GM21360 (cell line): ENCODE measurements around the gene PHF14.

Experiments used
- ATAC-seq: cut with Tn5 transposase; IDR thresholded peaks from one replicate; pipeline ENCODE4 v1.9.1; 2021; ENCODE audit warnings: mild to moderate bottlenecking, moderate library complexity; ENCODE audit not compliant: unreplicated experiment

PHF14 gene

DNA sequence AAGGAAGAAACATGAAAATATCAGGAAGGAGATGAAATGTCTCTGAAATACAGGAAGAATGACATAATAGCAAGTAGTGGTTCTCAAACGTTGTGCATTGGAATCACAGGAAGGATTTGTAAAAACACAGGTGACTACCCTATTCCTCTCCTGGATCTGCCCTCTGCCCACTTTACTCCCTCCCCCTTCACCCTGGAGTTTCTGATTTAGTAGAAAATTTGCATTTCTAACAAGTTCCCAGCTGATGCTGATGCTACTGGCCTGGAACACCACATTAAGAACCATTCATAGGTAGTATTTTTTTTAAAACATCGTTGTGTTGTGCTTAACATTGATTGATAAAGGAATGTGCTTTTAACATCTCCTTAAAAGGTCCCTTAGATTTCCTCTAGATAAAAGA, 130.9 kb downstream of the PHF14 start:
- no peak for ATAC-seq

DNA sequence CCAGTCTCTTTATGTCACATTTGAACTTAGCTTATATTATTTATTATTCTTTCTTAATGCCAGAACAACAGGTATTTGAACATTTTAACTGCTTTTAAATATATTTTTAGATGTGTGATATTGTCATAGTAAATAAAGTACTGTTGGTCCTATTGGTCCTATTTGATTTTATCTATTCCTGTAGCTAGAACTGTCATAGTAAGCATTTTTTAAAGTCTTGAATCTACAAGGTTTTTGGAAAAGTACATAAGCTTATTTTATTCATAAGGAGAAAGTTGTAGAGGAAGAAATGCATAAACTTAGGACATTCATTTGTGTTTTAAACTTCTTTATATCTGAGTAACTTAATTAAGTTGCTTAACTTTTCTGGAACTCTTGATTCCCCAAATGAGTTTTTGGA, 136.0 kb downstream of the PHF14 start:
- no peak for ATAC-seq

DNA sequence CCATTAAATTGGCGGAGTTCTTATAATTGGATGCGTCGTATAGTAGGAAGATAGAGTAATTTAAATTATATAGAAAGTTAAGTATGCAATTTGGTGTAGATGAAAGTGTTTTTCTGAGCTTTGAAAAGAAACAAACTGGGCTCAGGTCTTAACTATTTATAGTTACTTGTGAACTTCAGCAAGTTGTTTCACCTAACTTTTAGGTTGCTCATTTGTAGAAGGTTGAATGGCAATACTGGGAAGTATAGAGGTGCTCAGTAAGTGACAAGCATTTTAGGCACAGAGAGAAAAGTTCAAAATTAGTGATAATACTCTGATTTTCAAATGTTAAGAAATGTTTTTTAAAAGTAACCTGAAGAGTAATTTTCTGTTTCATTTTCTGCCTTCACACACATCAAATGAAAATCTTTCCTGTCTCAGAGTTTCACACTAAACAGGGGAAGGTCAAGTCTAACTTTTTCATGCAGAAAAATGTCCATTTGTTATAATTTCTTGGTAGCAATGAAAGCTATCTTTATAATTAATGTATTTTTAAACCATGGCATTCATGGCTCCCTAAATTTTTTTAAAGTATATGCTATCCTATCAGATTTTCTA, 146.5 kb downstream of the PHF14 start:
- peak; percentile 65 for ATAC-seq

DNA sequence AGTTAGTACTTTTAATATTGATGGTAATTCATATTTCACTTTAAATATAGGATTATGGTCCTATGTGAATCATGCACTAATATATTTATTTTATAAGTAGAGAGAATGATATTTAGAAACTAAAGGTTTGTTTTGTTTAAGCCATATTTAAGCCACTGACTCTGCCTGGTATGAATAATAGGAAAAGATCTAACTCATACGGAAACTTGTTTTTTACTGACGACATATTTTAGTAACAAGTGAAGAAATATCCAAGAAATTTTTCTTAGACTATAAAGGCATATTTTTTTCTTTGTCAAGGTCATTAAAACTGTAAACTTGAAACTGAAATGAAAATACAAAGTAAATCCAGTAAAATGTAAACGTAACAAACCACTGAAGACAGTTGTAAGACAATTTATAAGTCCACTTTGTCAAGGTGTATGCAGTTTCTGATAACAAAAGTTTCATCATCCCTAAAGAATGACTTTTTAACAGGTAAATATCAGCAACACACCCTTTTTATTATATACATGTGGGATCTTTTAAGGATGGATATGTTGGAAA, 147.1 kb downstream of the PHF14 start:
- peak; percentile 59 for ATAC-seq

DNA sequence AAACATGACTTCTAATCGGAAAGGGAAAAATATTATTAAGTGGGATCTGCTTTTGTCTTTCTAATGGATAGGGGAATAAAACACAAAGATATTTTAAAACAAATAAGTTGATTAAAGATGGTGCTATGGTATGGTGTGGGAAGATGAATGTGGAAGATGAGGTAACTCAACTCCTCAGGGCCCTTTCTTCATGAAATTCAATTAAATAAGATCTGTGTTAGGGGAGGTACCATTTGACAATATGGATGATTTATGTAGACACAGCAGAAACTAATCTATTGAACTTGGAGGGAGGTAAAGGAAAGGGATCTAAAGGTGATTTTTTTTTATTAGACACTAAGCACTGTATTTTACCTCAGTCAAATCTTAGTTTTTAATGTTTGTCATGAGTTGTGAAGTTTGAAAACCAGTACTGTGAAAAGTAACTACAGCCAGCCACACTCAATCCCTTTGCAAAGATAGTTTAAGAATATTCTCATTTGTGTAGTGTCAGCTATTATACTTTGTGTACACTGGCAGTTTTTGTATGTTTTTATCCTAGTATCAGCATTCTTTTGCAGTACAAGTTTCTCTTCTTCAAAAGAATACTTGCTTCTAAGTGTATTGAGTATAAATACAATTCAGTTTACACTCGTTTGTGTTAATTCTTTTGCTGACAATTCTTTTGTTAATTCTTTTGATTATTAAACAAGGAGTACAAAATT, 151.3 kb downstream of the PHF14 start:
- no peak for ATAC-seq

DNA sequence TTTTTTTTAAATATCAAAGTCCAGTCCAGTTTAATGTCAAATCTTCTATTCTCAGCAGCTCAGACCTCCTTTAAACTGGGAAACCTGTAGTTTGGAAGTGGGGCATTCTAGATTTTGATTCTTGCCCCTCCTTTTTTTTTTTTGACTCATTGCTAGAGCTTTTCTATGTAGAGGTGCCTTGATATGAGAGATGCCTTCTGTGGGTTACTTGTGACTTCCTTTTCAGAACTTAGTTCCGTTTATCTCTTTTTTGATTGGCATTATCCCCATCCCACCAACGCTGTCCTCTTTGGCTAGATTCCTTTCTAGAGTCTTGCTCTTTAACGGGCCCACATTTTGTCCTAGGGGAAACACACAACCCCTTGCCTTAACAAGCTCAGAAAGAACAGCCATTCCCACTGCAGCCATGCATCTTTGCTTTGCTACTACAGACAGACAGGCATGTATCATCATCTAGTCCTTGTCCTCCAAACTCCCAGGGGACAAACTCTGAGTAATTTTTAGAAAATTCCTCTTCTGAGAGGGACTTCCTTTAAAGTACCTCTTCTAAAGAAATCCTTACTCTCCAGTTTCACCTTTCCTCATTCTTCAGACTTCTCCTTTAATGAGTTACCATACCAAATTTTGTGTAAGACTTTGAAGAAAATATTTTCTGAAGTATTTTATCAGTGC, 153.6 kb downstream of the PHF14 start:
- ATAC-seq: no peak

DNA sequence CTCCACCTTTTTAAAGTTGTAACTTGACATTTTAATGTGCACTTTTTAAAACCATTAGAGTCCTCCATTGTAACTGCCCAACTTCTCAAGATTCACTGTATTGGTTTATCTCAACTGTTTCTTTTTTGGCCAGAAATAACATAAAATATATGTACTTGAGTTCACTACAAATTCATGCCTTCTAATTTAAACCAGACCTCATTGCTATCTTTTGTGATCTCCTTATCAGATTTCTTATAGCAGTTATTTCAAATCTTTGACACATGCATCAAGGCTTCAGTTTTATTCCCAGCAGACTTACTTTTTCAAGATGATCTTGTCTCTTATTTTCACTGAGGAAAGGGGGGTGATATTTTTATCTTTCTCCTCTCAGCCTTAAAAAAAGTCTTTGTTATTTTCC, 154.3 kb downstream of the PHF14 start:
- no peak for ATAC-seq

DNA sequence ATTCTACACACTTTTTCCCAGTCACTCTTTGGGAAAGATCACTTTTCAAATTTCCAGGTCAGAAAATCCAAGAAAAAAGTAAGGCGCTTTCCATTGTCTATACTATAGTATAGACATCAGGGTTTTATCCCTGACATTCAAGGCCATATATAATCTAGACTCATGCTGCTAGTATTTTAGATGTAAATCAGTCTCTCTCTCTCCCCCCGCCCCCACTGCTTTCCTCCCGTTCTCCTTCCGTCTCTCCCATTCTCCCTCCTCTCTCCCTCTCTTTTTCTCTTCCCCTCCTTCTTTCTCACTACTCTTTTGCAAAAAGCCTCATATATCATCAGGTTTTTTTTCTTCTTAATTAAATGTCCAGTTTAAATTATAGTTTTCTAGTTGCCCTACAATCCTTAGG, 154.8 kb downstream of the PHF14 start:
- ATAC-seq: no peak

DNA sequence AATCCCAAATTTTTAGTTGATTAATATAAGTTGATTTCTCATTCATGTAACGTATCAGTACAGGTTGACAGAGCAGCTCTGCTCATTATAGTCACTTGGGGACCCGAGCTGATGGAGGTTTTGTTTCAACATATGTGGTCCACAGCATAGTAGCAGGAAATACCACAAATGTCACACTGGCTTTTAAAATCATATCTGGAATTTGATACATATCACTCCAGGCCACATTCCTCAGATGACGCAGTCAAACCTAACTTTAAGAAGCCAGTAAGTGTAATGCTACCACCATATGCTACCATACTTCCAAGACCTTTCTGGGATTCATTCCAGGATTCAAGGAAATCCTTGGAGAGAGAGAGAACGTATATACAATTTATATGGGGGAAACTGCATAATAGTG, 156.3 kb downstream of the PHF14 start:
- ATAC-seq: no peak

DNA sequence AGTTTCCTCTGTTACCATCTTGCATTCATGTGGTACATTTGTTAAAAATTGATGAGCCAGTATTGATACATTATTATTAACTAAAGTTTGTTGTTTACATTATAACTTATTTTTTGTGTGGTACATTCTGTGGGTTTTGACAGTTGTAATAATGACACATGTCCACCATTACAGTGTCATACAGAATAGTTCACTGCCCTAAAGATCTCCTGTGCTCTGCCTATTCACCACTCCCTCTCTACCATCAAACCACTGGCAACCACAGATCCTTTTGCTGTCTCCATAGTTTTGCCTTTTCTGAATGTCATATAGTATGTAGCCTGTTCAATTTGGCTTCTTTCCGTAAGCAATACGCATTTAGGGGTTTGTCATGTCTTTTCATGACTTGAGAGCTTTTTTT, 156.9 kb downstream of the PHF14 start:
- ATAC-seq: no peak

DNA sequence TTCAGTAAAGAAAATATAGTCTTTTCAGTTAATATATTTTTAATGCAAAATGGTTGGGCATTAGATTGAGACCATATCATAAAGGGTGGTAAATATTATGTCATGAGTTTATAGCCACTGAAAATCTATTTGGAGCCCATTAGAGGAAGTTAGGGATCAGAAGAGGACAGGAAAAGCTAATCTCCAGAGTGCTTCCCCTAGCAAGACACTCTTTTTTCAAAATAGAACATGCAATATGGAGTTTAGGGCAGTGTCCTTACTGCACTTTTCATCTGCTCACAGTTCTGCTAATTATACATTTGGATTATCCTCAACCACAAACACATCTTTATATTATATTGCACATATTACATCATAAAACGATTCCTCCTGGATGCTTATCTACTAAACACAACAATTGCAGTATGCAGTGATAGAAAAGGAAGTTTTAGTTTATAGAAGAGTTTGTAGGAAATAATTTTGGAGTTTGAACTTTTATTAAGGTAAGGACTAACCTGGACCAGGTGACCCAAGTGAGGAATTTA, 159.8 kb downstream of the PHF14 start:
- no peak for ATAC-seq

DNA sequence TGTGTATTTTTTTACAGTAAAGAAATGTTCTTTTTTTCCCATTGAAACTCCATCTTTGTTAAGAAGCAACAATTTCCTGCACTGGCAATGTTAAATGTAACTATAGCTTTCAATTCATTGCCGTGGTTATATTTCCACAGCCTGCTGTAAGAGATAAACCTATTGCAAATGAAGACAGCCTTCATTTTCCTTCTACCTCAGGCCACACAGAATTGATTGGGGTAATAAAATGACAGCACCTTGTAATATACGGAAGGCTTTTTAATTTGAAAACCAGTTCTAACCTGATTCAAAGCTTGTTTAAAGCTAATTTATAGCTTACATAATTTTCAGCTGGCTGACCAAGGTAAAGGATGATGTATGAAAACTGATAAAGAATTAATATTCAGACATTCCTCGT, 161.9 kb downstream of the PHF14 start:
- no peak for ATAC-seq

DNA sequence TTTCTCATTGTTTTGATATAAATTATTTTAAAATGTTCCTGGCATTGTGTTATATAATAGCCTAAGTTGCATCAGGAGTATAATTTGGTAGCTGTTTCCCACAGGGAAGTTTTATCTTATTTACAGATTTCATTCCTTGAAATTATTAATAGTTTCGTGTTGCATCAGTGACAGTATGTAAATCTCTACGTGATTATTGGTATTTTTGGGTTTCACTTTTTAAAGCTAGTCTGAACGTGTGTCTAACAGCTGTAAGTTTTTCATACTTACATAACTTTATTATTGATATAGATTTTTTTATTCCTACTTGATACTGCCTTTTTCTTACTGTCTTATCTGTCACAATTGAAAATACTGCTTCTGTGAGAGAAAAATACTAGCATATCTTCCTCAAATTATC, 167.9 kb downstream of the PHF14 start:
- no peak for ATAC-seq

DNA sequence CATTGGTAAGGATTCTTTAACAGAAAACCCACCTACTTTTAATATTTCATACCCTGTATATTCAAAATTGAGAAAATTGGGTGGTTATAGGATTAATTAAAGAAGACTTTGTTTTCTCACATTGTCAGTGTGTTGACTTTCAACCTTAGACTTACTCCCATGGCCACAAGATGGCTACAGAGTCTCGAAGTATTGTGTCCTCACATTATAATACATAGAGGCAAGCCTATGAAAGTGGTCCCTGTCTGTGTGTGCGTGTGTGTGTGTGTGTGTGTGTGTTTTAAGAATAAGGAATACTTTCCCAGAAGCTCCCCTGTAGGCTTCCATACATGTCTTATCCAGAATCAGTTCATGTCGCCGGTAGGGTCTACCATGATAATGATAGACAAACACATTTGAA, 180.0 kb downstream of the PHF14 start:
- ATAC-seq: no peak

DNA sequence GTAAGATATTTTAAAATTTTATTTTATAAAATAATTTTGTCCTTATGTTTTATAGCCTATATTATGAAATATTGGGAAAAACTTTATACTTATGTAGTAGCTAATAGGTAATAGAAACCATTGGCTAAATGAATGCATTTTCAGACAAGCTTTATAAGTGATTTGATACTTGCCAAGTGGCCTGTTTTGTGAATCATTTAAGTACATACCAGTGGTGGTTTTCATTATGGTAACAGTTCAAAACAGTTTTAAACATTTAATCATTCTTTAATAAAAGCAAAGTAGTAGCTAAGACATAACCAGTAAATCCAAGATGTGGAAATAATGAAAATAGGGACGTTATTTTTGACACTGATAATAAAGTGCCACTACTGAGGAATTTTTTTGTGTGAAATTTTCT, 182.2 kb downstream of the PHF14 start:
- no peak for ATAC-seq

DNA sequence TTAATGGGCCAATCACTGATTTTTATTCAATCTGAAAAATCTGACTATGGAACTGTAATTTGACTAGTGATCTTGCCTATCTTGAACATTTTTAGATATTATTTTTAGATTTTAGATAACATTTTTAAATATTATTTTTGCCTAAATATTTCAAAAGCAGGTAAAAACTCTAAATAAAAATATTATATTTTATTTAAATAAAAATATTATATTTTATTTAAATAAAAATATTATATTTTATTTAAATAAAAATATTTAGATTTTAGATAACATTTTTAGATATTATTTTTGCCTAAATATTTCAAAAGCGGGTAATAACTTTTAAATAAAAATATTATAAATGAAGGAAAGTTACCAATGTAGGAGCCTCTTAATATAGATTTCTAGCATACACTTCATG, 187.8 kb downstream of the PHF14 start:
- ATAC-seq: no peak

DNA sequence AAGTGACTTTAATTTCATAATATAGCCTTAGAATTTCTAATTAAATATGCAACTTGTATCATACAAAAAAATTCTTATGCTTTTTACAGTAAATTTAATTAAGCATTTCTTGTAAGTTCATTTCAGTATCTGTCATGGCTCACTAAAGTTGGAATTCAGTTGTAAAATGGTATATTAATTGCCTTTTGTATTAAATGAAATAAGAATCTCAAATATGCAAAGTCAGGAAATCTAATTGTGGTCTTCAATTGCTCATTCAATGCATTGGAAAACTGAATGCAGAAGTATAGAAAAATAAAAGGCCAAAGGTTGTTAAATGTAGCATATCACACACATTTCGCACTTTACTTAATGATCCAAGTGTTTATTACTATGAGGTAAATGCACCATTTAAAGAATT, 189.5 kb downstream of the PHF14 start:
- ATAC-seq: no peak

DNA sequence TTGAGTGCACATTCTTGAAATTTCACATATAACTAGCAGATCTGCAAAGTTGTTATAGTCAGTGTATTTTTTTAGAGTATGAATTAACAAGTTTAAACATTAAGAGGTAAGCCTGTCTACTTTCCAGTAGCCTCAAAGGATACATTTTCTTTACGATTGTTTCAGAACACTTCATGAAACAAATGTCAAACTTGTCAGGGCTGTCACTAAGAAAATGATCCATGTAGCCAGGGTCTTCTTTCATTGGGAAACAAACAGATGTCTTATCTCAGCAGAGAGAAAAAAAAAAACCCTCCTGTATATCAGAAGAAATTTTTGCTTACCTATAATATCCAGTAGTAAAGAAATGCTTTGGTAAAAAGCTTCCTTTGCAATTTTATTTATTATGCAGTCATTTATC, 192.4 kb downstream of the PHF14 start:
- ATAC-seq: no peak

DNA sequence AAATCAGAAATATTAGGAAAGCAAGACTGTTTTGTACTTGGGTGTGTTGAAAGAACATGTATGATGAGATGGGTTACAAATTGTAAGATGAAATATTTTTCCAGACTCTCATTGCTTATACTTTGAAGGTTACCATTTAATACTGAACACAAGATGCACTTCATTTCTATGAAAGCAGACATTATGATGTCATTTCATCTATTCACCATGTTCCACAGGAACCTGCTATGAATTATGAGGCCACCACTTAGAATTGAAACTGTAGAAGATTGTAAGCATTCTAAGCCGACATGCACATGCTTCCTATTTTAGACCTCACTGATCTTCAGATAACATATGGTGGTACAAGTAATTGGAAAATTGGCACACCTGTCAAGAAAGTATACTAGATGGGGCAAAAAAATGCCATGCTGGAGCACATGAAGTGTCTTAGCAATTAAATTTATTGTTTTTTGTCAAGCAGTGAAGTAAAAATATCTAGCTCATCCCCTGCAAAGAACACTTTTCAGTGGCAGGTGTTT, 195.0 kb downstream of the PHF14 start:
- no peak for ATAC-seq

DNA sequence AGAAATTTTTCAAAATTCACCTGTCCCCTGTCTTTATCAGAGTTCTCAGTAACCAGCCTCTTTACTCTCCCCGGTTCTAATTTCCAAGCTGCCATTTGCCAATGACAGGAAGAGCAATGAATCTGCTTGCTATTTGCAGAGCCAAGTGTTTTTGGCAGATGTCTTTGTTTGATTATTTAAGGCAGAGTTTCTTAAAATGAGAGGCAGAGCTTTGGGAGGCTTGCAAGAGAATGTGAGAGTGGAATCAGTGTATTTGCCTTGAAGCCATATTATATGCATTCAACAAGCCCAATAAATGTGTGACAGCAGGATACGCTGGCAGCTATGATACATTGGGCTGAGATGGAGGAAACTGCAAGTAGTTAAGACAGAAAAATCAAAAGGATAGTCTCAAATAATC, 196.5 kb downstream of the PHF14 start:
- no peak for ATAC-seq

DNA sequence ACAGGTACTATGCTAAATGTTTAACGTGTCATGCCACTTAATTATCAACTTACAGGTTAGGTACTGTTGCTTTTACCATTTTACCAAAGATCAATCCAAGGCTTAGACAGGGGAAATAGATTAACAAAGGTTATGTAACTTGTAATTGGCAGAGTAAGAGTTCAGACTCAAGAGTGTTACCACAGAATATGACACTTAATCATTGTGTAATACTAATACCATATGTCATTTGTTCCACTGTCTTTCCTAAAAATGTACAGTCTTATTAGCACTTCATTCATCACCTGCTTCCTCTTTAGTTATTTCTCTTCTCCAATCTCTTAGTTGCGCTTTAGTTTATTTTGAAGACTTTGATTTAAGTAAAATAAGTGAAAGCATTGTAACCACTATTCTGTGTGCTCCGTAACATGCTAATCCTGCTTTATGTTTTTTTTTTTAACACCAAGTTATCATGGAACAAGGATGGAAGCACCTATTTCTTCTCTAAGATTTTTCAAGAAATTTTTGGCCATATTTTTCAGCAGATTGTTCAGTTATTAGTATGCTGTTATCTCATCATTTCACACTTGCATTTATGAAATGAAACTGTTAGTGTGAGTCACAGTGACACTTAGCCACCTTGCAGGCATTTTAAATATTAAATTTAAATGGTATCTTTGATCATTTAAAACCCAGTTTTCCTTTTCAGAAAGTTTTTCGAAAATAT, 197.3 kb downstream of the PHF14 start:
- no peak for ATAC-seq
